Measurements from ENCODE around the gene ESR1.

The ESR1 gene

DNA sequence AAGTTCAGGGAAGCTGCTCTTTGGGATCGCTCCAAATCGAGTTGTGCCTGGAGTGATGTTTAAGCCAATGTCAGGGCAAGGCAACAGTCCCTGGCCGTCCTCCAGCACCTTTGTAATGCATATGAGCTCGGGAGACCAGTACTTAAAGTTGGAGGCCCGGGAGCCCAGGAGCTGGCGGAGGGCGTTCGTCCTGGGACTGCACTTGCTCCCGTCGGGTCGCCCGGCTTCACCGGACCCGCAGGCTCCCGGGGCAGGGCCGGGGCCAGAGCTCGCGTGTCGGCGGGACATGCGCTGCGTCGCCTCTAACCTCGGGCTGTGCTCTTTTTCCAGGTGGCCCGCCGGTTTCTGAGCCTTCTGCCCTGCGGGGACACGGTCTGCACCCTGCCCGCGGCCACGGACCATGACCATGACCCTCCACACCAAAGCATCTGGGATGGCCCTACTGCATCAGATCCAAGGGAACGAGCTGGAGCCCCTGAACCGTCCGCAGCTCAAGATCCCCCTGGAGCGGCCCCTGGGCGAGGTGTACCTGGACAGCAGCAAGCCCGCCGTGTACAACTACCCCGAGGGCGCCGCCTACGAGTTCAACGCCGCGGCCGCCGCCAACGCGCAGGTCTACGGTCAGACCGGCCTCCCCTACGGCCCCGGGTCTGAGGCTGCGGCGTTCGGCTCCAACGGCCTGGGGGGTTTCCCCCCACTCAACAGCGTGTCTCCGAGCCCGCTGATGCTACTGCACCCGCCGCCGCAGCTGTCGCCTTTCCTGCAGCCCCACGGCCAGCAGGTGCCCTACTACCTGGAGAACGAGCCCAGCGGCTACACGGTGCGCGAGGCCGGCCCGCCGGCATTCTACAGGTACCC lies at the start of gene ESR1:
TSS of gene ESR1 (plus strand) at position 170 of the 858 bp plus-strand sequence. CDS start at position 401, 231 bp downstream.
- Histone ChIP-seq H3K27ac (peak within 1 kb of the TSS; percentile 48 to 66), H3K4me3 (peak within 1 kb of the TSS; percentile 83)
- TF ChIP-seq, protein P1, sequence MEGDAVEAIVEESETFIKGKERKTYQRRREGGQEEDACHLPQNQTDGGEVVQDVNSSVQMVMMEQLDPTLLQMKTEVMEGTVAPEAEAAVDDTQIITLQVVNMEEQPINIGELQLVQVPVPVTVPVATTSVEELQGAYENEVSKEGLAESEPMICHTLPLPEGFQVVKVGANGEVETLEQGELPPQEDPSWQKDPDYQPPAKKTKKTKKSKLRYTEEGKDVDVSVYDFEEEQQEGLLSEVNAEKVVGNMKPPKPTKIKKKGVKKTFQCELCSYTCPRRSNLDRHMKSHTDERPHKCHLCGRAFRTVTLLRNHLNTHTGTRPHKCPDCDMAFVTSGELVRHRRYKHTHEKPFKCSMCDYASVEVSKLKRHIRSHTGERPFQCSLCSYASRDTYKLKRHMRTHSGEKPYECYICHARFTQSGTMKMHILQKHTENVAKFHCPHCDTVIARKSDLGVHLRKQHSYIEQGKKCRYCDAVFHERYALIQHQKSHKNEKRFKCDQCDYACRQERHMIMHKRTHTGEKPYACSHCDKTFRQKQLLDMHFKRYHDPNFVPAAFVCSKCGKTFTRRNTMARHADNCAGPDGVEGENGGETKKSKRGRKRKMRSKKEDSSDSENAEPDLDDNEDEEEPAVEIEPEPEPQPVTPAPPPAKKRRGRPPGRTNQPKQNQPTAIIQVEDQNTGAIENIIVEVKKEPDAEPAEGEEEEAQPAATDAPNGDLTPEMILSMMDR (IDR thresholded peaks at IDR 0.05), result no peak
- no peak for DNase-seq (ENCODE audit: low spot score)

DNA sequence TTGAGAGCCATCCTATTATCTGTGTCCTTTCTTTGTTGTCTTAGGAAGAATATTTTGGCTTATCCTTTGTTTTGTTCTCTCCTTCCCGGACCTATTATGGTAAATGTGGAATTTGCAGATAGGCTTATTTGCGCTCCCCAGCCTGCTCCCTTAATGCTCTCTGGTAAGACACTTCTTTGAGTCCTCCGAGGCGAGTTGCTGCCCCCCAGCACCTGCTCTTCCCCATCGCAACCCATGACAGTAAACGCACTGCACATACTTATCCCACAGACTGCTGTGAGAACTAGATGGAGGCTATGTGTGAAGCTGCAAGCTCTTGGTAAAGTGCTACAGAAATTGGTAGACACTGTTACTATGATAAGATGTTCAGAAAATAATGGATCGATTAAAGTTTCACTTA lies 47.0 kb upstream of the ESR1 start:
- Histone ChIP-seq H3K27ac (no peak overlapping the region), H3K4me3 (no peak overlapping the region)
- TF ChIP-seq, protein P1 (IDR thresholded peaks at IDR 0.05), result no peak
- no peak for DNase-seq (ENCODE audit: low spot score)

DNA sequence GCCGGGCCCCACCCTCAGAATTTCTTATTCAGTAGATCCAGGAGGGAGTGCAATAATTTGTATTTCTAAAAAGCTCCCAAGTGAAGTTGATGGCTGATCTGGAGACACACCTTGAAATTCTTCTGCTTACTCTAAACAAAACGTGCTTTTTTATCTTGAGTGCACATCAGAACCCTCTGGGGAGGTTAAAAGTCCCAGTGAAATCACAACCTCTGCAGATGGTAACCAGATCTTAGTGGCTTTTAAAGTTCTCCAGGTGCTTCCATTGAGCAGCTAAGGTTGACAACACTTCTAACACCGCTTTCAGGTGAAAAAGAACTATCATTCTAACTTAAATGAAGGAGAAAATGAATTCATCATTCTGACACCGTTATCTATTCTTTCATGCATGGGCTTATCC lies 45.6 kb upstream of the ESR1 start:
- Histone ChIP-seq H3K4me3 (no peak overlapping the region), H3K27ac (no peak overlapping the region)
- no peak for DNase-seq (ENCODE audit: low spot score)
- TF ChIP-seq, protein P1 (IDR thresholded peaks at IDR 0.05), result no peak

DNA sequence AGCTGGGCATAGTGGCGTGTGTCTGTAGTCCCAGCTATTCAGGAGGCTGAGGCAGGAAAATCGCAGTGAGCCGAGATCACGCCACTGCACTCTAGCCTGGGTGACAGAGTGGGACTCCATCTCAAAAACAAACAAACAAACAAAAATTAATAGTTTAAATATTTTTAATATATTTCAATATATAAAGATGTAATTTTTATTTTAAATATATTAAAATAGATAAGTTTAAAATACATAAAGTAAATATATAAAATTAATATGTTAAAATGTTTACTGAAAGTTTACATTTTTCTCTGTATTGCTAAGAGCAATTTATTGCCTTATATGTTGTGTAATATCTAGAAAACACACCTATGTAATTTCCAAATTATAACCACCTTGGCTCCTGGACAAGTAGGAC lies 44.7 kb upstream of the ESR1 start:
- DNase-seq (ENCODE audit: low spot score), result no peak
- H3K4me3 ChIP-seq, result no peak overlapping the region
- TF ChIP-seq, protein P1 (IDR thresholded peaks at IDR 0.05), result no peak
- no peak overlapping the region for H3K27ac ChIP-seq

DNA sequence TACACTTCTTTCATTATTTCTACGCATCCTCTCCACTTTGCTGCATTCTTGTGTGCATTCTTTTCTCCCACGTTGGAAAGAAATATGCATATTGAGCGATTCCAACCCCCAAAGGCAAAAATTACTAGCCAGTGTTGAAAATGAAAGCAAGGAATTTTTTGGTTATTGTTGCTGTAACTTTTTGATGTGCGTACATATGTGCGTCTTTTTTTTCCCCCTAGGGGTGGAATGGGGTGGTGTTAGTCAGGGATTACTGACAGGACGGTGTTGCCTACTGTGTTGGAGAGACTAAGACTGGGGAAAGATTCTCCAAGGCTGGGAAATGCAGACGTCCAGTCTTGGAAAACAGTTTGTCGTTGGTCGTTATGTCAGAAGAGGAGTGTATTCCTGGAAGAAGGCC lies 44.2 kb upstream of the ESR1 start:
- no peak for DNase-seq (ENCODE audit: low spot score)
- H3K4me3 ChIP-seq, result peak overlapping the region; percentile 60
- peak overlapping the region; percentile 35 to 76 for H3K27ac ChIP-seq
- TF ChIP-seq, protein P1 (IDR thresholded peaks at IDR 0.05), result no peak

DNA sequence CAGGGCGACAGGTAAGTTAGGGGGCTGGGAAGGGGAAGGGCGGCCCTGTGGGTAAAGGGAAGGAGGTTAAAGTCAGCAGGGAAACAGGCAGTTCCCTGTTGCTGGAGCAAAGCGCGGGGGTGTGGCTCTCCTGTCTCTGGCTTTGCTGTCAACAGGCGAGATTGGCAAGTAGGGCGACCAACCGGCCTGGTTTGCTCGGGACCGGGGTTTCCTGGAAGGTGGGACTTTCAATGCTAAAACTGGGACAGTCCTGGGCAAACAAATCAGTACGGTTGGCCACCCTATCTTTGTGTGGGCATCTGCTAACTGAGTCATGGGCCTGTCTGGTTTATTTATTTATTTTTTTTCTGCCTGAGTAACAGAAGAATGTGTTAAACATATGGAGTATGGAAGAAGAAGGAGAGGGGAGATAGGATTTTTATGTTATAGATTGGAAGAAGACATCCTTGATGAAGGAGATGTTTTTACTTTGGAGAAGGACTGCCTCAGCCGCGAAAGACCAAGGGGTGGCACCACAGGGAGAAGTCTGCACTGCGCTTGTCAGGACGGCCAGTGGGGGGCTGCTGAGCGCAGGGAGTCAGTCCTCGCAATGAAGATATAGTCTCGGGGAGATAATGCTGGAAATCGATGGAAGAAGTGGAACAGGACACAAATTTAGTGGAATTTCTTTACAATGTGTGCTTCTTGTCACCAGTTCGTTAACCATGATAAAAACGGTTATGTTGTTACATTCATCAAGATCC lies 43.4 kb upstream of the ESR1 start:
- peak overlapping the region; percentile 60 for H3K4me3 ChIP-seq
- peak; percentile 92 for DNase-seq (ENCODE audit: low spot score)
- peak overlapping the region; percentile 35 to 76 for H3K27ac ChIP-seq
- TF ChIP-seq, protein P1 (IDR thresholded peaks at IDR 0.05), result peak; percentile 49
